Nephron progenitor cell (in vitro differentiated cells): ENCODE data around the gene RUNX2.
A peak's percentile ranks its signal among the peaks of the same experiment; 100 is the strongest.
"Not testable (repeated sequence)": the region's sequence is repeated elsewhere in the genome, so short reads cannot be mapped to it uniquely, and the experiment has no call there.

Source experiments
- DNase-seq: peaks from one replicate; pipeline ENCODE4 v3.0.0; 2021
- H3K27ac Mint-ChIP-seq: 2 replicates; pipeline ENCODE4 v1.8.0; 2021; ENCODE audit warnings: mild to moderate bottlenecking, moderate library complexity, mixed read lengths
- H3K27me3 Mint-ChIP-seq: 2 replicates; pipeline ENCODE4 v1.8.0; 2021; ENCODE audit warnings: mild to moderate bottlenecking, low read depth, mixed read lengths; ENCODE audit not compliant: poor library complexity
- H3K36me3 Mint-ChIP-seq: 2 replicates; pipeline ENCODE4 v1.8.0; 2021; ENCODE audit warnings: low read depth, mixed read lengths
- H3K4me1 Mint-ChIP-seq: 2 replicates; pipeline ENCODE4 v1.8.0; 2021; ENCODE audit warnings: mixed read lengths
- H3K4me3 Mint-ChIP-seq: 2 replicates; pipeline ENCODE4 v1.8.0; 2021; ENCODE audit warnings: mild to moderate bottlenecking, moderate library complexity, mixed read lengths
- H3K9me3 Mint-ChIP-seq: 2 replicates; pipeline ENCODE4 v1.8.0; 2021; ENCODE audit warnings: mild to moderate bottlenecking, moderate library complexity, mixed read lengths
- CTCF ChIP-seq: fragments of 200-600 bp; sonication (generic); IDR thresholded peaks from 2 replicates; pipeline ENCODE4 v1.5.0; 2021; ENCODE audit warnings: antibody characterized with exemption

The RUNX2 gene

GRCh38 chr6:45667766-45668165 is 339.6 kb downstream of the RUNX2 start:
- H3K9me3 Mint-ChIP-seq, result peaks cover 1% of the 10 kb centered on the region
- no peak for DNase-seq
- TF ChIP-seq CTCF, result no peak
- H3K4me3 Mint-ChIP-seq, result no peak overlapping the region
- H3K36me3 Mint-ChIP-seq, result peaks cover 2% of the 10 kb centered on the region
- peaks cover 27% of the 10 kb centered on the region for H3K27me3 Mint-ChIP-seq
- no peak overlapping the region for H3K27ac Mint-ChIP-seq
- H3K4me1 Mint-ChIP-seq, result peaks cover 41% of the 10 kb centered on the region

GRCh38 chr6:45668705-45669104 is 340.6 kb downstream of the RUNX2 start:
- Mint-ChIP-seq H3K4me1 (peaks cover 39% of the 10 kb centered on the region), H3K36me3 (no peaks in the 10 kb centered on the region), H3K27me3 (peaks cover 21% of the 10 kb centered on the region), H3K4me3 (no peak overlapping the region), H3K27ac (no peak overlapping the region), H3K9me3 (peaks cover 5% of the 10 kb centered on the region)
- no peak for TF ChIP-seq CTCF
- DNase-seq, result no peak

- Mint-ChIP-seq H3K4me1 (peaks cover 21% of the 10 kb centered on the region), H3K9me3 (peaks cover 22% of the 10 kb centered on the region)
- H3K27ac Mint-ChIP-seq, H3K27me3 Mint-ChIP-seq, H3K4me3 Mint-ChIP-seq, H3K36me3 Mint-ChIP-seq, DNase-seq: not testable (repeated sequence)
Measured at GRCh38 chr6:45673167-45673566, 345.0 kb downstream of the RUNX2 start.

GRCh38 chr6:45675166-45675565 is 347.0 kb downstream of the RUNX2 start:
- not testable (repeated sequence) for H3K36me3 Mint-ChIP-seq, H3K27me3 Mint-ChIP-seq, DNase-seq
- Mint-ChIP-seq H3K9me3 (peaks cover 30% of the 10 kb centered on the region), H3K27ac (peak overlapping the region; percentile 78), H3K4me3 (peak overlapping the region; percentile 71), H3K4me1 (peaks cover 32% of the 10 kb centered on the region)

- no peak for TF ChIP-seq CTCF
- no peak for DNase-seq
- peaks cover 6% of the 10 kb centered on the region for H3K36me3 Mint-ChIP-seq
- no peaks in the 10 kb centered on the region for H3K27me3 Mint-ChIP-seq
- no peak overlapping the region for H3K27ac Mint-ChIP-seq
- H3K4me1 Mint-ChIP-seq, result peaks cover 32% of the 10 kb centered on the region
- H3K4me3 Mint-ChIP-seq, result no peak overlapping the region
- peaks cover 35% of the 10 kb centered on the region for H3K9me3 Mint-ChIP-seq
Measured at GRCh38 chr6:45675634-45676033, 347.5 kb downstream of the RUNX2 start.

- Mint-ChIP-seq H3K27ac (no peak overlapping the region), H3K36me3 (peaks cover 6% of the 10 kb centered on the region), H3K27me3 (no peaks in the 10 kb centered on the region), H3K4me3 (no peak overlapping the region), H3K9me3 (peaks cover 40% of the 10 kb centered on the region), H3K4me1 (peaks cover 32% of the 10 kb centered on the region)
- DNase-seq, result no peak
- TF ChIP-seq CTCF, result no peak
Measured at GRCh38 chr6:45676380-45676779, 348.2 kb downstream of the RUNX2 start.

- H3K4me1 Mint-ChIP-seq, result peaks cover 32% of the 10 kb centered on the region
- no peak for TF ChIP-seq CTCF
- no peak overlapping the region for H3K4me3 Mint-ChIP-seq
- peaks cover 13% of the 10 kb centered on the region for H3K36me3 Mint-ChIP-seq
- peaks cover 51% of the 10 kb centered on the region for H3K9me3 Mint-ChIP-seq
- no peaks in the 10 kb centered on the region for H3K27me3 Mint-ChIP-seq
- H3K27ac Mint-ChIP-seq, result peak overlapping the region; percentile 53
- no peak for DNase-seq
Measured at GRCh38 chr6:45677381-45678284, 349.5 kb downstream of the RUNX2 start.
